Measurements from ENCODE around the gene FTO. TPM values are rescaled to one million over a fixed set of nuclear protein-coding genes. Genes with fewer than 3 reads are reported as not detected.
A peak's percentile ranks its signal among the peaks of the same experiment; 100 is the strongest.

The FTO gene
- total and polyA plus RNA-seq, 2 of the 13 experiments (the other 11 are each of a cell fraction or from before 2014, with no cell fraction given): 41.6 to 55.8 TPM

GRCh38 chr16:54175552-54176375, 471.8 kb downstream of the FTO start (continued):
- peak; percentile 33; the same call in 1 of the 2 replicates for TF ChIP-seq ZNF546 (CRISPR knock-in tag; conservative IDR thresholded peaks at IDR 0.05)
- TF ChIP-seq ZBTB46 (CRISPR knock-in tag; IDR thresholded peaks at IDR 0.05; ENCODE audit: borderline replicate concordance): no peak
- TF ChIP-seq ZNF784 (CRISPR knock-in tag; IDR thresholded peaks at IDR 0.05; ENCODE audit: borderline replicate concordance): no peak
- TF ChIP-seq DPF2 (CRISPR knock-in tag; IDR thresholded peaks at IDR 0.05; ENCODE audit: borderline replicate concordance, low read depth): no peak; the same call in 1 of the 2 replicates
- TF ChIP-seq MEIS1 (CRISPR knock-in tag; IDR thresholded peaks at IDR 0.05; ENCODE audit: borderline replicate concordance): 0 out of 2 replicates have a peak, but pooled peaks have one; percentile 19
- no peak for TF ChIP-seq ZNF431 (CRISPR knock-in tag; IDR thresholded peaks at IDR 0.05; ENCODE audit: borderline replicate concordance, low read depth)
- TF ChIP-seq STAG1 (CRISPR knock-in tag; IDR thresholded peaks at IDR 0.05): 0 out of 2 replicates have a peak, but pooled peaks have one; percentile 1
- TF ChIP-seq CC2D1A (CRISPR knock-in tag; IDR thresholded peaks at IDR 0.05): no peak
- TF ChIP-seq MAFF (IDR thresholded peaks at IDR 0.05; ENCODE audit: low read depth, low read length): no peak
- 0 out of 2 replicates have a peak, but pooled peaks have one; percentile 45 for TF ChIP-seq HMG20B (CRISPR knock-in tag; conservative IDR thresholded peaks at IDR 0.05)
- TF ChIP-seq ZBTB43 (CRISPR knock-in tag; conservative IDR thresholded peaks at IDR 0.05): peak; percentile 67; the same call in 1 of the 2 replicates
- no peak for TF ChIP-seq TRIM24 (CRISPR knock-in tag; IDR thresholded peaks at IDR 0.05)
- no peak for TF ChIP-seq ZSCAN21 (CRISPR knock-in tag; IDR thresholded peaks at IDR 0.05; ENCODE audit: borderline replicate concordance)
- no peak for TF ChIP-seq KLF11 (CRISPR knock-in tag; IDR thresholded peaks at IDR 0.05)
- TF ChIP-seq THRA (CRISPR knock-in tag; IDR thresholded peaks at IDR 0.05; ENCODE audit: borderline replicate concordance): peak; percentile 77; the same call in 1 of the 2 replicates
- no peak for TF ChIP-seq ZNF879 (CRISPR knock-in tag; IDR thresholded peaks at IDR 0.05)
- TF ChIP-seq ZBTB25 (CRISPR knock-in tag; IDR thresholded peaks at IDR 0.05): no peak
